IMR-90 (cell line): ENCODE results near the gene SNX27. TPM values are rescaled to one million over a fixed set of nuclear protein-coding genes. Genes with fewer than 3 reads are reported as not detected.

ENCODE experiments used
- ATAC-seq: fragments of 200-7000 bp; cut with Tn5 transposase; 2 replicates; pipeline ENCODE4 v1.9.1; 2020; ENCODE audit warnings: low read depth, mild to moderate bottlenecking, moderate library complexity
- BruUV-seq: library from RNA; stranded (reverse); fragments of 400-500 nt; replicated peaks from 2 replicates; lab custom pipeline; 2021; lab: Mats Ljungman, UMichigan
- CTCF ChIA-PET: fragments of 300-600 bp; formaldehyde crosslinking; extraction: SDS; loops from one replicate; lab custom pipeline; 2021; ENCODE audit warnings: antibody characterized with exemption; lab: Yijun Ruan, JAX
- POLR2A ChIA-PET: fragments of 300-600 bp; sonication (Branson Sonifier 250); formaldehyde crosslinking; loops from one replicate; lab custom pipeline; 2022; ENCODE audit warnings: antibody characterized with exemption; ENCODE audit not compliant: unreplicated experiment; lab: Charles Lee
- DNase-seq: peaks from one replicate; pipeline ENCODE4 v3.0.0; 2013
- H2AFZ ChIP-seq: replicated peaks from 2 replicates; pipeline ENCODE3; 2013; ENCODE audit warnings: low read length, mild to moderate bottlenecking; ENCODE audit not compliant: poor library complexity
- H2AK5ac ChIP-seq: 2 replicates; pipeline ENCODE4 v1.6.1; 2013; ENCODE audit warnings: low read depth, low read length, inconsistent platforms
- H2AK9ac ChIP-seq: replicated peaks from 2 replicates; pipeline ENCODE3; 2013; ENCODE audit warnings: mild to moderate bottlenecking, low read depth, low read length, moderate library complexity; ENCODE audit not compliant: poor library complexity
- H2BK120ac ChIP-seq: 2 replicates; pipeline ENCODE4 v1.6.1; 2013; ENCODE audit warnings: low read depth, low read length, inconsistent platforms
- H2BK15ac ChIP-seq: 3 replicates; pipeline ENCODE4 v1.6.1; 2013; ENCODE audit warnings: low read depth, low read length, inconsistent platforms
- H2BK20ac ChIP-seq: 2 replicates; pipeline ENCODE4 v1.6.1; 2013; ENCODE audit warnings: low read depth, mild to moderate bottlenecking, inconsistent platforms, low read length, moderate library complexity
- H2BK5ac ChIP-seq: 2 replicates; pipeline ENCODE4 v1.6.1; 2013; ENCODE audit warnings: mild to moderate bottlenecking, low read depth, low read length, inconsistent platforms; ENCODE audit not compliant: poor library complexity, severe bottlenecking
- H3K14ac ChIP-seq: replicated peaks from 2 replicates; pipeline ENCODE4 v1.6.1; 2013; ENCODE audit warnings: low read depth, low read length, inconsistent platforms
- H3K18ac ChIP-seq: 2 replicates; pipeline ENCODE4 v1.6.1; 2013; ENCODE audit warnings: low read depth, low read length, control low read depth
- H3K23ac ChIP-seq: 2 replicates; pipeline ENCODE4 v1.6.1; 2013; ENCODE audit warnings: low read depth, low read length, inconsistent platforms
- H3K27ac ChIP-seq: 2 replicates; pipeline ENCODE4 v1.5.1; 2013; ENCODE audit warnings: mild to moderate bottlenecking, control low read depth, low read length; ENCODE audit not compliant: insufficient read depth
- H3K27me3 ChIP-seq: 2 replicates; pipeline ENCODE4 v1.6.1; 2013; ENCODE audit warnings: low read length; ENCODE audit not compliant: control insufficient read depth, insufficient read depth
- H3K36me3 ChIP-seq: 2 replicates; pipeline ENCODE4 v1.6.1; 2013; ENCODE audit warnings: low read length, mixed read lengths; ENCODE audit not compliant: control insufficient read depth, insufficient read depth
- H3K4ac ChIP-seq: 2 replicates; pipeline ENCODE4 v1.6.1; 2013; ENCODE audit warnings: low read depth, low read length, inconsistent platforms
- H3K4me1 ChIP-seq: 2 replicates; pipeline ENCODE4 v1.6.1; 2013; ENCODE audit warnings: low read length, mixed read lengths; ENCODE audit not compliant: control insufficient read depth, insufficient read depth
- H3K4me2 ChIP-seq: 2 replicates; pipeline ENCODE4 v1.6.1; 2013; ENCODE audit warnings: low read depth, mild to moderate bottlenecking, control low read depth, low read length, moderate library complexity
- H3K4me3 ChIP-seq: 2 replicates; pipeline ENCODE4 v1.5.1; 2013; ENCODE audit warnings: low read depth, mild to moderate bottlenecking, control low read depth, low read length, moderate library complexity; ENCODE audit not compliant: insufficient read depth
- H3K56ac ChIP-seq: 2 replicates; pipeline ENCODE4 v1.6.1; 2013; ENCODE audit warnings: low read length, inconsistent platforms; ENCODE audit not compliant: insufficient read depth; ENCODE audit errors: extremely low read depth
- H3K79me1 ChIP-seq, 2 experiments: 2 replicates each; pipeline ENCODE4 v1.6.1; 2013; ENCODE audit warnings: low read length in 2 of 2, inconsistent platforms in 1 of 2, low read depth in 1 of 2
- H3K9ac ChIP-seq: 2 replicates; pipeline ENCODE4 v1.6.1; 2013; ENCODE audit warnings: low read depth, low read length, control low read depth
- H3K9me1 ChIP-seq: 2 replicates; pipeline ENCODE4 v1.6.1; 2013; ENCODE audit warnings: low read length, inconsistent platforms; ENCODE audit not compliant: insufficient read depth
- H3K9me3 ChIP-seq: 2 replicates; pipeline ENCODE4 v1.6.1; 2013; ENCODE audit warnings: low read length; ENCODE audit not compliant: control insufficient read depth, insufficient read depth
- H4K20me1 ChIP-seq: 2 replicates; pipeline ENCODE4 v1.6.1; 2013; ENCODE audit warnings: low read length, inconsistent platforms; ENCODE audit not compliant: insufficient read depth
- H4K5ac ChIP-seq: 2 replicates; pipeline ENCODE4 v1.6.1; 2013; ENCODE audit warnings: mild to moderate bottlenecking, low read depth, low read length, control low read depth
- H4K8ac ChIP-seq, 2 experiments: 2 replicates each; pipeline ENCODE4 v1.6.1; 2013; ENCODE audit warnings: low read depth in 2 of 2, low read length in 2 of 2, control low read depth in 1 of 2, inconsistent platforms in 1 of 2
- H4K91ac ChIP-seq: 2 replicates; pipeline ENCODE4 v1.6.1; 2013; ENCODE audit warnings: low read depth, low read length, inconsistent platforms; ENCODE audit not compliant: insufficient read depth
- BHLHE40 ChIP-seq: fragments of 150-350 bp; IDR thresholded peaks from 2 replicates; pipeline ENCODE4 v1.6.1; 2016; ENCODE audit warnings: mild to moderate bottlenecking, low read depth, low read length
- CEBPB ChIP-seq: IDR thresholded peaks from 2 replicates; pipeline ENCODE4 v1.6.1; 2012; ENCODE audit warnings: low read depth, low read length, improper control_type of control experiment
- CHD1 ChIP-seq: IDR thresholded peaks from 2 replicates; pipeline ENCODE4 v1.6.1; 2012; ENCODE audit warnings: low read depth, low read length, improper control_type of control experiment
- FOS ChIP-seq: fragments of 150-350 bp; IDR thresholded peaks from 2 replicates; pipeline ENCODE4 v1.6.1; 2016; ENCODE audit warnings: low read depth, low read length
- MAFK ChIP-seq: IDR thresholded peaks from 2 replicates; pipeline ENCODE4 v1.6.1; 2012; ENCODE audit warnings: low read depth, low read length, improper control_type of control experiment
- MXI1 ChIP-seq: IDR thresholded peaks from 2 replicates; pipeline ENCODE4 v1.6.1; 2012; ENCODE audit warnings: low read depth, mild to moderate bottlenecking, low read length, moderate library complexity, borderline replicate concordance
- NFE2L2 ChIP-seq: fragments of 150-350 bp; IDR thresholded peaks from 2 replicates; pipeline ENCODE4 v1.6.1; 2016; ENCODE audit warnings: low read depth, mild to moderate bottlenecking, low read length
- RAD21 ChIP-seq: IDR thresholded peaks from 2 replicates; pipeline ENCODE4 v1.6.1; 2012; ENCODE audit warnings: low read length, improper control_type of control experiment
- RCOR1 ChIP-seq: IDR thresholded peaks from 2 replicates; pipeline ENCODE4 v1.6.1; 2012; ENCODE audit warnings: mild to moderate bottlenecking, low read length, improper control_type of control experiment; ENCODE audit not compliant: insufficient replicate concordance
- SMC3 ChIP-seq: fragments of 150-350 bp; IDR thresholded peaks from 2 replicates; pipeline ENCODE4 v1.6.1; 2016; ENCODE audit warnings: low read depth, mild to moderate bottlenecking, antibody characterized with exemption, low read length, moderate library complexity
- WGBS, 2 experiments: methylation state at CpG; one replicate each; pipeline versions ENCODE4 v1.1.5 to v1.1.7; 2013; ENCODE audit warnings: missing lambda C conversion rate in 2 of 2; ENCODE audit not compliant: insufficient read length in 1 of 2; ENCODE audit errors: extremely low coverage in 2 of 2; 5-methylcytosine and 5-hydroxymethylcytosine counted together
- dilution Hi-C: fragments of 300-500 bp; cut with HindIII; formaldehyde crosslinking; loops from one replicate; pipeline ENCODE4 v1.14.3; 2018; ENCODE audit warnings: low sequenced_read_pairs; ENCODE audit not compliant: unreplicated experiment
- in situ Hi-C: fragments of 300-500 bp; cut with MboI; formaldehyde crosslinking; loops from 3 replicates; pipeline ENCODE4 v1.14.3; 2019; ENCODE audit warnings: low sequenced_read_pairs, inconsistent platforms, mixed read lengths
- intact Hi-C: fragments of 100-400 bp; cut with micrococcal nuclease; formaldehyde crosslinking; loops from 2 replicates; pipeline ENCODE4 v1.10.0; 2022
- polyA plus RNA-seq, 3 experiments: library from polyadenylated mRNA; depleted of rRNA; stranded (reverse); fragments of >200 nt; gene quantifications; 2 replicates each; pipeline ENCODE4 v1.2.3, GENCODE V29; 2012; ENCODE audit warnings: low replicate concordance in 1 of 3
- total RNA-seq: library from RNA; depleted of rRNA; stranded (reverse); fragments of >200 nt; gene quantifications from 2 replicates; pipeline ENCODE4 v1.2.3, GENCODE V29; 2012
- TF ChIP-seq, protein P1 (sequence below): conservative IDR thresholded peaks from 2 replicates; pipeline ENCODE4 v1.5.1; 2012; ENCODE audit warnings: mild to moderate bottlenecking, low read depth, low read length, improper control_type of control experiment

The SNX27 gene
- total and polyA plus RNA-seq, 2 of the 4 experiments (the other 2 are of a cell fraction): 12.3 to 25.6 TPM

DNA sequence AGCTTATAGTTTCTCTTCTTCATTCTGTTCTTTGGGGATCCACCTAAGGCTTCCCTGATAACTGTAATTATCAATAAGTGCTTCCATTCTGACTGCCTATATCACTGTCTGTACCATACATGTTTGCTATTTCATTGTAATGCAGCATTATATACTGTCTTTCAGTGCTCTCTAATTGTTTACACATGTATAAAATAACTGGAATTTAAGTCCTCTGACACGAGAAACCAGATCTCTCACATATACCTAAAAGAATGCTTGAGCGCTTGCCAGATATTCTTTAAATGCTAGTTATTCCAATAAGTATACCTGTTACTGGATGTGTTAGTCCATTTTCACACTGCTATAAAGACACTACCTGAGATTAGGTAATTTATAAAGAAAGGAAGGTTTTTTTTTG, 70.1 kb downstream of the SNX27 start:
- no CpG with 5 or more reads among the region's 2 CpGs for WGBS, 2 experiments
- intact Hi-C loops (no loop called here), dilution Hi-C loops (no loop called here), in situ Hi-C loops (no loop called here)
- H3K18ac ChIP-seq: no peak overlapping the region
- peaks cover 3% of the 10 kb centered on the region for H3K36me3 ChIP-seq
- H4K5ac ChIP-seq: no peak overlapping the region
- no TSS peak for BruUV-seq
- H3K27ac ChIP-seq: no peak overlapping the region
- H2AK5ac ChIP-seq: no peak overlapping the region
- H3K23ac ChIP-seq: no peak overlapping the region; the same call in 1 of the 2 replicates
- peaks cover 0 to 4% of the 10 kb centered on the region in 2 experiments; a peak in 2 of 4 replicates for H3K79me1 ChIP-seq
- H3K27me3 ChIP-seq: no peaks in the 10 kb centered on the region
- TF ChIP-seq BHLHE40: no peak
- no peak for TF ChIP-seq FOS
- TF ChIP-seq MAFK: no peak
- no peak for TF ChIP-seq SMC3
- no peak for TF ChIP-seq RAD21
- no peak for TF ChIP-seq NFE2L2
- TF ChIP-seq CHD1: no peak
- TF ChIP-seq, protein P1, sequence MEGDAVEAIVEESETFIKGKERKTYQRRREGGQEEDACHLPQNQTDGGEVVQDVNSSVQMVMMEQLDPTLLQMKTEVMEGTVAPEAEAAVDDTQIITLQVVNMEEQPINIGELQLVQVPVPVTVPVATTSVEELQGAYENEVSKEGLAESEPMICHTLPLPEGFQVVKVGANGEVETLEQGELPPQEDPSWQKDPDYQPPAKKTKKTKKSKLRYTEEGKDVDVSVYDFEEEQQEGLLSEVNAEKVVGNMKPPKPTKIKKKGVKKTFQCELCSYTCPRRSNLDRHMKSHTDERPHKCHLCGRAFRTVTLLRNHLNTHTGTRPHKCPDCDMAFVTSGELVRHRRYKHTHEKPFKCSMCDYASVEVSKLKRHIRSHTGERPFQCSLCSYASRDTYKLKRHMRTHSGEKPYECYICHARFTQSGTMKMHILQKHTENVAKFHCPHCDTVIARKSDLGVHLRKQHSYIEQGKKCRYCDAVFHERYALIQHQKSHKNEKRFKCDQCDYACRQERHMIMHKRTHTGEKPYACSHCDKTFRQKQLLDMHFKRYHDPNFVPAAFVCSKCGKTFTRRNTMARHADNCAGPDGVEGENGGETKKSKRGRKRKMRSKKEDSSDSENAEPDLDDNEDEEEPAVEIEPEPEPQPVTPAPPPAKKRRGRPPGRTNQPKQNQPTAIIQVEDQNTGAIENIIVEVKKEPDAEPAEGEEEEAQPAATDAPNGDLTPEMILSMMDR: no peak
- no peak for TF ChIP-seq CEBPB
- TF ChIP-seq MXI1: no peak
- no peak for TF ChIP-seq RCOR1
- peaks cover 6% of the 10 kb centered on the region; the same call in 1 of the 2 replicates for H3K4me1 ChIP-seq
- no peaks in the 10 kb centered on the region for H4K20me1 ChIP-seq
- DNase-seq (peak; percentile 26), ATAC-seq (peak; percentile 22; the same call in 1 of the 2 replicates)
- POLR2A ChIA-PET: no interaction called here
- H3K9me3 ChIP-seq: no peaks in the 10 kb centered on the region
- H3K9ac ChIP-seq: no peak overlapping the region
- no peak overlapping the region for H2AK9ac ChIP-seq
- H2BK20ac ChIP-seq: peak overlapping the region; percentile 90; the same call in 1 of the 2 replicates
- H2BK15ac ChIP-seq: 0 out of 3 replicates have a peak overlapping the region, but pooled peaks have one; percentile 91
- 0 out of 2 replicates have a peak overlapping the region, but pooled peaks have one; percentile 19 for H3K14ac ChIP-seq
- H3K4me3 ChIP-seq: no peak overlapping the region
- CTCF ChIA-PET: no interaction called here
- peak overlapping the region; percentile 97; the same call in 1 of the 2 replicates for H2BK120ac ChIP-seq
- peak overlapping the region in 1 of 2 experiments; percentile 86; a peak in 2 of 4 replicates for H4K8ac ChIP-seq
- H2BK5ac ChIP-seq: peak overlapping the region; percentile 100
- peak overlapping the region; percentile 96; the same call in 1 of the 2 replicates for H3K4ac ChIP-seq
- H2AFZ ChIP-seq: no peak overlapping the region
- peaks cover 4% of the 10 kb centered on the region for H3K9me1 ChIP-seq
- no peak overlapping the region for H3K56ac ChIP-seq
- H4K91ac ChIP-seq: no peak overlapping the region
- H3K4me2 ChIP-seq: peak overlapping the region; percentile 22; the same call in 1 of the 2 replicates
